ENCODE results near the gene ULK3. TPM values are rescaled to one million over a fixed set of nuclear protein-coding genes. Genes with fewer than 3 reads are reported as not detected.

ULK3 gene
- total RNA-seq, 1 experiment from 2014 or later = 38.9 TPM

DNA sequence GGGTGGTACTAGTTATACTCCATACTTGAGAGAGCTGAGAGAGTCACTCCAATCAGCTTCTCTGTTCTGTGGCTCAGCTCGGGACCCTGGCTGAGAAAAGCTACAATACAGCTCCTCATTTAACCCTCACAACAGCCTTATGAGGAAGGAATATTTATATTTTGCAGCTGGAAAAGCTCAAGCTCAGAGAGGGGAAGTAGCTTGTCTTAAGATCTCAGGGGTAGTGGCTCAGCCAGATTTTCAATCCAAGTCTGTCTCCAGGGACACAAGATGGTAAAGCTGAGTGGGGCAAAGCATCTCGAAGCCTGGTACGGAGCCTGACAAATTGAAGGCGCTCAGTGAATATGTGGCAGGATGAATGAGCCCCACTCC, 15.4 kb upstream of the ULK3 start:
- no peak for ATAC-seq
- DNase-seq (ENCODE audit: low spot score) = no peak
- no peaks in the 10 kb centered on the region for H3K9me3 Mint-ChIP-seq
- no peak overlapping the region for H3K27ac Mint-ChIP-seq
- ChIA-PET POLR2A (interaction anchor here (0.8 kb wide), 1 partner anchor 16 kb away, joined by 4 read pairs; no protein-coding TSS in a partner anchor), CTCF (interaction anchor here (0.5 to 1.6 kb wide), 5 partner anchors 44 to 1018 kb away, joined by 3 to 7 read pairs (median 3); no protein-coding TSS in a partner anchor)
- no peak overlapping the region for H3K4me3 Mint-ChIP-seq
- no peak for TF ChIP-seq NFYB (CRISPR knock-in tag; conservative IDR thresholded peaks at IDR 0.05; ENCODE audit: low read depth)
- TF ChIP-seq, protein P1, sequence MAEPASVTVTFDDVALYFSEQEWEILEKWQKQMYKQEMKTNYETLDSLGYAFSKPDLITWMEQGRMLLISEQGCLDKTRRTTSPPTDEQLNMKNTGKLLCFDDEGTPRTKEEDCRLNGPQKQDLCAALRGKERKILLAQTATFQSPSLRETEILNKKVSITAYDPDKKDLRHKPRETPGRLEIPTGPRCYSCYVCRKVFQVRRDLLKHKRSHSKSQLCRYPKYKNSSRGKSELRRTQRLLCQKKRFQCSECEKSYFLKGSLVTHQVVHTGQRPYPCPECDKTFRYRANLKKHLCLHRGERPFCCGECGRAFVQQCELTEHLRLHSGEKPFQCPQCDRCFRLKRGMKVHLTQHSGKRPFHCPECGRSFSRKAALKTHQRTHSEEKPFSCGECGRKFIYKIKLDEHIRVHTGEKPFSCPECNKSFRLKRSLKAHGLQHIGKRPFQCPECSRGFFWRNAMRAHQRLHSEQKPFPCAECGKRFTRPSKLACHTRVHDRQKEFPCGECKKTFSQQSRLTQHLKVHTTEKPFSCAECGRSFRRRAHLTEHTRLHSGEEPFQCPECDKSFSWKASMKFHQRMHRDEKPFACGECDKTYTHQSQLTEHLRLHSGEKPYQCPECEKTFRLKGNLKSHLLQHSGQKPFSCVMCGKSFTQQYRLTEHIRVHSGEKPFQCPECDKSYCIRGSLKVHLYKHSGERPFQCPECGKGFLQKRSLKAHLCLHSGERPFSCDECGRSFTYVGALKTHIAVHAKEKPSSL (CRISPR knock-in tag; conservative IDR thresholded peaks at IDR 0.05) = no peak
- no peak for TF ChIP-seq SMAD4 (CRISPR knock-in tag; IDR thresholded peaks at IDR 0.05)
- TF ChIP-seq ESRRA (CRISPR knock-in tag; IDR thresholded peaks at IDR 0.05; ENCODE audit: borderline replicate concordance) = no peak
- TF ChIP-seq ATF1 (CRISPR knock-in tag; IDR thresholded peaks at IDR 0.05) = no peak
- no peak for TF ChIP-seq TEAD4 (CRISPR knock-in tag; IDR thresholded peaks at IDR 0.05)
- TF ChIP-seq NR3C1 (CRISPR knock-in tag; conservative IDR thresholded peaks at IDR 0.05; ENCODE audit: low read depth) = no peak
- TF ChIP-seq, protein P2, sequence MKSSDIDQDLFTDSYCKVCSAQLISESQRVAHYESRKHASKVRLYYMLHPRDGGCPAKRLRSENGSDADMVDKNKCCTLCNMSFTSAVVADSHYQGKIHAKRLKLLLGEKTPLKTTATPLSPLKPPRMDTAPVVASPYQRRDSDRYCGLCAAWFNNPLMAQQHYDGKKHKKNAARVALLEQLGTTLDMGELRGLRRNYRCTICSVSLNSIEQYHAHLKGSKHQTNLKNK (CRISPR knock-in tag; IDR thresholded peaks at IDR 0.05) = no peak
- no peak for TF ChIP-seq EMX1 (CRISPR knock-in tag; IDR thresholded peaks at IDR 0.05)
- TF ChIP-seq SOX15 (CRISPR knock-in tag; IDR thresholded peaks at IDR 0.05) = no peak
- TF ChIP-seq, protein P3, sequence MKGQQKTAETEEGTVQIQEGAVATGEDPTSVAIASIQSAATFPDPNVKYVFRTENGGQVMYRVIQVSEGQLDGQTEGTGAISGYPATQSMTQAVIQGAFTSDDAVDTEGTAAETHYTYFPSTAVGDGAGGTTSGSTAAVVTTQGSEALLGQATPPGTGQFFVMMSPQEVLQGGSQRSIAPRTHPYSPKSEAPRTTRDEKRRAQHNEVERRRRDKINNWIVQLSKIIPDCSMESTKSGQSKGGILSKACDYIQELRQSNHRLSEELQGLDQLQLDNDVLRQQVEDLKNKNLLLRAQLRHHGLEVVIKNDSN (CRISPR knock-in tag; IDR thresholded peaks at IDR 0.05) = no peak
- TF ChIP-seq, protein P4, sequence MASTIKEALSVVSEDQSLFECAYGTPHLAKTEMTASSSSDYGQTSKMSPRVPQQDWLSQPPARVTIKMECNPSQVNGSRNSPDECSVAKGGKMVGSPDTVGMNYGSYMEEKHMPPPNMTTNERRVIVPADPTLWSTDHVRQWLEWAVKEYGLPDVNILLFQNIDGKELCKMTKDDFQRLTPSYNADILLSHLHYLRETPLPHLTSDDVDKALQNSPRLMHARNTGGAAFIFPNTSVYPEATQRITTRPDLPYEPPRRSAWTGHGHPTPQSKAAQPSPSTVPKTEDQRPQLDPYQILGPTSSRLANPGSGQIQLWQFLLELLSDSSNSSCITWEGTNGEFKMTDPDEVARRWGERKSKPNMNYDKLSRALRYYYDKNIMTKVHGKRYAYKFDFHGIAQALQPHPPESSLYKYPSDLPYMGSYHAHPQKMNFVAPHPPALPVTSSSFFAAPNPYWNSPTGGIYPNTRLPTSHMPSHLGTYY (CRISPR knock-in tag; IDR thresholded peaks at IDR 0.05) = no peak
- TF ChIP-seq, protein P5, sequence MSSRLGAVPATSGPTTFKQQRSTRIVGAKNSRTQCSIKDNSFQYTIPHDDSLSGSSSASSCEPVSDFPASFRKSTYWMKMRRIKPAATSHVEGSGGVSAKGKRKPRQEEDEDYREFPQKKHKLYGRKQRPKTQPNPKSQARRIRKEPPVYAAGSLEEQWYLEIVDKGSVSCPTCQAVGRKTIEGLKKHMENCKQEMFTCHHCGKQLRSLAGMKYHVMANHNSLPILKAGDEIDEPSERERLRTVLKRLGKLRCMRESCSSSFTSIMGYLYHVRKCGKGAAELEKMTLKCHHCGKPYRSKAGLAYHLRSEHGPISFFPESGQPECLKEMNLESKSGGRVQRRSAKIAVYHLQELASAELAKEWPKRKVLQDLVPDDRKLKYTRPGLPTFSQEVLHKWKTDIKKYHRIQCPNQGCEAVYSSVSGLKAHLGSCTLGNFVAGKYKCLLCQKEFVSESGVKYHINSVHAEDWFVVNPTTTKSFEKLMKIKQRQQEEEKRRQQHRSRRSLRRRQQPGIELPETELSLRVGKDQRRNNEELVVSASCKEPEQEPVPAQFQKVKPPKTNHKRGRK (CRISPR knock-in tag; IDR thresholded peaks at IDR 0.05; ENCODE audit: borderline replicate concordance) = no peak
- TF ChIP-seq ZNF423 (CRISPR knock-in tag; IDR thresholded peaks at IDR 0.05) = no peak
- TF ChIP-seq, protein P6, sequence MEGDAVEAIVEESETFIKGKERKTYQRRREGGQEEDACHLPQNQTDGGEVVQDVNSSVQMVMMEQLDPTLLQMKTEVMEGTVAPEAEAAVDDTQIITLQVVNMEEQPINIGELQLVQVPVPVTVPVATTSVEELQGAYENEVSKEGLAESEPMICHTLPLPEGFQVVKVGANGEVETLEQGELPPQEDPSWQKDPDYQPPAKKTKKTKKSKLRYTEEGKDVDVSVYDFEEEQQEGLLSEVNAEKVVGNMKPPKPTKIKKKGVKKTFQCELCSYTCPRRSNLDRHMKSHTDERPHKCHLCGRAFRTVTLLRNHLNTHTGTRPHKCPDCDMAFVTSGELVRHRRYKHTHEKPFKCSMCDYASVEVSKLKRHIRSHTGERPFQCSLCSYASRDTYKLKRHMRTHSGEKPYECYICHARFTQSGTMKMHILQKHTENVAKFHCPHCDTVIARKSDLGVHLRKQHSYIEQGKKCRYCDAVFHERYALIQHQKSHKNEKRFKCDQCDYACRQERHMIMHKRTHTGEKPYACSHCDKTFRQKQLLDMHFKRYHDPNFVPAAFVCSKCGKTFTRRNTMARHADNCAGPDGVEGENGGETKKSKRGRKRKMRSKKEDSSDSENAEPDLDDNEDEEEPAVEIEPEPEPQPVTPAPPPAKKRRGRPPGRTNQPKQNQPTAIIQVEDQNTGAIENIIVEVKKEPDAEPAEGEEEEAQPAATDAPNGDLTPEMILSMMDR (IDR thresholded peaks at IDR 0.05) = no peak
- TF ChIP-seq, protein P7, sequence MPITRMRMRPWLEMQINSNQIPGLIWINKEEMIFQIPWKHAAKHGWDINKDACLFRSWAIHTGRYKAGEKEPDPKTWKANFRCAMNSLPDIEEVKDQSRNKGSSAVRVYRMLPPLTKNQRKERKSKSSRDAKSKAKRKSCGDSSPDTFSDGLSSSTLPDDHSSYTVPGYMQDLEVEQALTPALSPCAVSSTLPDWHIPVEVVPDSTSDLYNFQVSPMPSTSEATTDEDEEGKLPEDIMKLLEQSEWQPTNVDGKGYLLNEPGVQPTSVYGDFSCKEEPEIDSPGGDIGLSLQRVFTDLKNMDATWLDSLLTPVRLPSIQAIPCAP (CRISPR knock-in tag; IDR thresholded peaks at IDR 0.05) = no peak
- peaks cover 2% of the 10 kb centered on the region; the same call in 1 of the 2 replicates for H3K36me3 Mint-ChIP-seq
- H3K4me1 Mint-ChIP-seq = no peaks in the 10 kb centered on the region
- no peaks in the 10 kb centered on the region for H3K27me3 Mint-ChIP-seq (ENCODE audit: low read depth)

Data from WTC11 (cell line).